ENCODE data around the gene ARHGAP1. TPM values are rescaled to one million over a fixed set of nuclear protein-coding genes. Genes with fewer than 3 reads are reported as not detected.

Gene ARHGAP1
- total and polyA plus RNA-seq, 2 of the 4 experiments (the other 2 are of a cell fraction) = 46.6 to 78.8 TPM

DNA sequence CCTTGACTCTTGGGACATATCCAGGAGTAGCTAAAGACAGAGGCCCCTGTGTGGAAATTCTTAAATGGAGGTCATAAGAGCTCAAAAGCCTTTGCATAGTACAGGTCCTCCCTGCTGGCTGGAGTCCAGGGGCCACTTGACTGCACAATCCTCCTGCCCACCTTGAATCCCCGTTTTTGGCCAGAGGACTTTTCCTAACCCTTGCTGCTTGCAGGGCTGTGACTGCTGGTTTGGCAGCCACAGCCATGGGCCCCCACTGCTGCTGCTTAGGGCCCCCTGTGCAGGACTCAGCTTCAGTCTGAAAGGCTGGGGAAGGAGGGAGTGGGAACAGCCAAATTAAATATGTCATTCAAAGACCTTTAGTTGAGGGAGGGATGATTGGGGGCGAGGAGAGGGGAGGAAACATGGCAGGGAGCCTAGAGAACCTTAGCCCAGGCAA lies 33.4 kb downstream of the ARHGAP1 start:
- POLR2A ChIA-PET (ENCODE audit: unreplicated experiment) = no interaction called here
- dilution Hi-C loops (cut with HindIII; ENCODE audit: low sequenced_read_pairs, unreplicated experiment) = no loop called here

More for the DNA sequence above, 33.4 kb downstream of the ARHGAP1 start:
- Histone ChIP-seq H3K27me3 (ENCODE audit: control insufficient read depth, insufficient read depth, low read length) (no peaks in the 10 kb centered on the region), H3K79me1 (ENCODE audit: low read depth in 1 of 2, low read length in 2 of 2) (peaks cover 0 to 8% of the 10 kb centered on the region in 2 experiments; a peak in 2 of 4 replicates), H3K9me1 (ENCODE audit: insufficient read depth, low read length) (peaks cover 12% of the 10 kb centered on the region), H3K36me3 (ENCODE audit: control insufficient read depth, insufficient read depth, low read length) (peaks cover 54% of the 10 kb centered on the region), H3K18ac (ENCODE audit: low read depth, low read length) (no peak overlapping the region), H3K9me3 (ENCODE audit: control insufficient read depth, insufficient read depth, low read length) (no peaks in the 10 kb centered on the region), H2BK120ac (ENCODE audit: low read depth, low read length) (no peak overlapping the region), H3K27ac (ENCODE audit: insufficient read depth, low read length) (no peak overlapping the region), H3K14ac (replicated peaks; ENCODE audit: low read depth, low read length) (no peak overlapping the region), H3K23ac (ENCODE audit: low read depth, low read length) (no peak overlapping the region), H4K5ac (ENCODE audit: low read depth, low read length) (no peak overlapping the region), H4K91ac (ENCODE audit: insufficient read depth, low read depth, low read length) (no peak overlapping the region), H3K4me2 (ENCODE audit: low read depth, low read length) (no peak overlapping the region), H2BK20ac (ENCODE audit: low read depth, low read length) (no peak overlapping the region), H2AK5ac (ENCODE audit: low read depth, low read length) (no peak overlapping the region), H3K56ac (ENCODE audit: extremely low read depth, insufficient read depth, low read length) (no peak overlapping the region), H3K4ac (ENCODE audit: low read depth, low read length) (no peak overlapping the region), H4K20me1 (ENCODE audit: insufficient read depth, low read length) (no peaks in the 10 kb centered on the region), H3K4me3 (ENCODE audit: insufficient read depth, low read depth, low read length) (no peak overlapping the region), H3K4me1 (ENCODE audit: control insufficient read depth, insufficient read depth, low read length) (peaks cover 5% of the 10 kb centered on the region), H2BK5ac (ENCODE audit: low read depth, low read length, poor library complexity, severe bottlenecking) (no peak overlapping the region), H2AK9ac (replicated peaks; ENCODE audit: low read depth, low read length, poor library complexity) (no peak overlapping the region), H2AFZ (replicated peaks; ENCODE audit: low read length, poor library complexity) (no peak overlapping the region), H3K9ac (ENCODE audit: low read depth, low read length) (no peak overlapping the region), H2BK15ac (ENCODE audit: low read depth, low read length) (no peak overlapping the region), H4K8ac (ENCODE audit: low read depth in 2 of 2, low read length in 2 of 2) (no peak overlapping the region)
- 100% methylated on average over 2 of the region's 2 CpGs; no CpG with 5 or more reads in 1 of the 2 experiments for WGBS, 2 experiments (ENCODE audit: extremely low coverage in 2 of 2, insufficient read length in 1 of 2)
- CTCF ChIA-PET = interaction anchor here (0.5 kb wide), 1 partner anchor 31 kb away, joined by 3 read pairs; no protein-coding TSS in a partner anchor
- DNase-seq (no peak), ATAC-seq (ENCODE audit: low read depth) (no peak)
- no TSS peak for BruUV-seq (replicated peaks)
- no peak for TF ChIP-seq RAD21 (IDR thresholded peaks at IDR 0.05; ENCODE audit: low read length)
- no peak for TF ChIP-seq MXI1 (IDR thresholded peaks at IDR 0.05; ENCODE audit: borderline replicate concordance, low read depth, low read length)
- no peak for TF ChIP-seq MAZ (IDR thresholded peaks at IDR 0.05; ENCODE audit: borderline replicate concordance, low read depth, low read length)
- no peak for TF ChIP-seq NFE2L2 (IDR thresholded peaks at IDR 0.05; ENCODE audit: low read depth, low read length)
- TF ChIP-seq POLR2A (IDR thresholded peaks at IDR 0.05; ENCODE audit: low read depth, low read length) = no peak
- no peak for TF ChIP-seq RFX5 (IDR thresholded peaks at IDR 0.05; ENCODE audit: low read depth, low read length)
- TF ChIP-seq CEBPB (IDR thresholded peaks at IDR 0.05; ENCODE audit: low read depth, low read length) = no peak
- TF ChIP-seq, protein P1, sequence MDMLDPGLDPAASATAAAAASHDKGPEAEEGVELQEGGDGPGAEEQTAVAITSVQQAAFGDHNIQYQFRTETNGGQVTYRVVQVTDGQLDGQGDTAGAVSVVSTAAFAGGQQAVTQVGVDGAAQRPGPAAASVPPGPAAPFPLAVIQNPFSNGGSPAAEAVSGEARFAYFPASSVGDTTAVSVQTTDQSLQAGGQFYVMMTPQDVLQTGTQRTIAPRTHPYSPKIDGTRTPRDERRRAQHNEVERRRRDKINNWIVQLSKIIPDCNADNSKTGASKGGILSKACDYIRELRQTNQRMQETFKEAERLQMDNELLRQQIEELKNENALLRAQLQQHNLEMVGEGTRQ (IDR thresholded peaks at IDR 0.05; ENCODE audit: low read depth, low read length) = no peak
- TF ChIP-seq FOS (IDR thresholded peaks at IDR 0.05; ENCODE audit: low read depth, low read length) = no peak
- TF ChIP-seq, protein P2, sequence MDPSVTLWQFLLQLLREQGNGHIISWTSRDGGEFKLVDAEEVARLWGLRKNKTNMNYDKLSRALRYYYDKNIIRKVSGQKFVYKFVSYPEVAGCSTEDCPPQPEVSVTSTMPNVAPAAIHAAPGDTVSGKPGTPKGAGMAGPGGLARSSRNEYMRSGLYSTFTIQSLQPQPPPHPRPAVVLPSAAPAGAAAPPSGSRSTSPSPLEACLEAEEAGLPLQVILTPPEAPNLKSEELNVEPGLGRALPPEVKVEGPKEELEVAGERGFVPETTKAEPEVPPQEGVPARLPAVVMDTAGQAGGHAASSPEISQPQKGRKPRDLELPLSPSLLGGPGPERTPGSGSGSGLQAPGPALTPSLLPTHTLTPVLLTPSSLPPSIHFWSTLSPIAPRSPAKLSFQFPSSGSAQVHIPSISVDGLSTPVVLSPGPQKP (IDR thresholded peaks at IDR 0.05; ENCODE audit: borderline replicate concordance, low read depth, low read length) = no peak
- TF ChIP-seq MAFK (IDR thresholded peaks at IDR 0.05; ENCODE audit: low read depth, low read length) = no peak
- no peak for TF ChIP-seq CHD1 (IDR thresholded peaks at IDR 0.05; ENCODE audit: low read depth, low read length)
- no peak for TF ChIP-seq RCOR1 (IDR thresholded peaks at IDR 0.05; ENCODE audit: insufficient replicate concordance, low read length)
- TF ChIP-seq BHLHE40 (IDR thresholded peaks at IDR 0.05; ENCODE audit: low read depth, low read length) = no peak
- TF ChIP-seq SMC3 (IDR thresholded peaks at IDR 0.05; ENCODE audit: low read depth, low read length) = no peak
- intact Hi-C loops (cut with micrococcal nuclease) (no loop called here), in situ Hi-C loops (cut with MboI; ENCODE audit: low sequenced_read_pairs) (no loop called here)
